GM19099 (cell line): Measurements from ENCODE around the gene CHID1.

Experiments
- POLR2A ChIP-seq: IDR thresholded peaks from 3 replicates; pipeline ENCODE4 v1.6.1; 2011; ENCODE audit warnings: low read depth; ENCODE audit not compliant: insufficient read length; ENCODE audit errors: extremely low read depth

CHID1 gene

GRCh38 chr11:924406-925157, 14.0 kb upstream of the CHID1 start:
- TF ChIP-seq POLR2A, result no peak

GRCh38 chr11:923691-924405, 13.2 kb upstream of the CHID1 start:
- TF ChIP-seq POLR2A, result no peak

- no peak for TF ChIP-seq POLR2A
Measured at GRCh38 chr11:921921-922678, 11.5 kb upstream of the CHID1 start.

- TF ChIP-seq POLR2A, result no peak
Measured at GRCh38 chr11:917426-917825, 6.8 kb upstream of the CHID1 start.

GRCh38 chr11:914747-915501, 4.3 kb upstream of the CHID1 start:
- TF ChIP-seq POLR2A, result no peak

- TF ChIP-seq POLR2A, result no peak
Measured at GRCh38 chr11:914204-914603, 3.6 kb upstream of the CHID1 start.

GRCh38 chr11:913043-913442, 2.4 kb upstream of the CHID1 start:
- TF ChIP-seq POLR2A, result no peak

- TF ChIP-seq POLR2A, result no peak
Measured at GRCh38 chr11:912266-912665, 1.7 kb upstream of the CHID1 start.

GRCh38 chr11:911890-912219, 1.2 kb upstream of the CHID1 start:
- TF ChIP-seq POLR2A, result no peak

GRCh38 chr11:911031-911889, 650 bp upstream of the CHID1 start:
- TF ChIP-seq POLR2A, result peak; percentile 73

- no peak for TF ChIP-seq POLR2A
Measured at GRCh38 chr11:910044-910588, 494 bp downstream of the CHID1 start.

GRCh38 chr11:909406-909805, 1.2 kb downstream of the CHID1 start:
- no peak for TF ChIP-seq POLR2A

- no peak for TF ChIP-seq POLR2A
Measured at GRCh38 chr11:908273-908672, 2.3 kb downstream of the CHID1 start.

GRCh38 chr11:907668-908067, 2.9 kb downstream of the CHID1 start:
- no peak for TF ChIP-seq POLR2A
